HG02840 (cell line): Measurements from ENCODE around the gene CYP2B6.
"Not testable (repeated sequence)": the region's sequence is repeated elsewhere in the genome, so short reads cannot be mapped to it uniquely, and the experiment has no call there.

ENCODE experiments used
- ATAC-seq: cut with Tn5 transposase; IDR thresholded peaks from one replicate; pipeline ENCODE4 v1.9.1; 2021; ENCODE audit warnings: mild to moderate bottlenecking, moderate library complexity, moderate number of reproducible peaks; ENCODE audit not compliant: unreplicated experiment, low FRiP score

Gene CYP2B6

DNA sequence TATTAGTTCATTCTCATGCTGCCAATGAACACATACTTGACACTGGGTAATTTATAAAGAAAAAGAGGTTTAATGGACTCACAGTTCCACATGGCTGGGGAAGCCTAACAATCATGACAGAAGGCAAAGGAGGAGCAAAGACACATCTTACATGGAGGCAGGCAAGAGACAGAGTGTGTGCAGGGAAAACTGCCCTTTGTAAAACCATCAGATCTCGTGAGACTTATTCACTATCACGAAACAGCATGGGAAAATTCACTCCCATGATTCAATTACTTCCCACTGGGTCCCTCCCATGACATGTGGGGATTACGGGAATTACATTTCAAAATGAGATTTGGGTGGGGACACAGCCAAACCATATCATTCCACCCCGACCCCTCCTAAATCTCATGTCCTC, 11.3 kb upstream of the CYP2B6 start:
- not testable (repeated sequence) for ATAC-seq

DNA sequence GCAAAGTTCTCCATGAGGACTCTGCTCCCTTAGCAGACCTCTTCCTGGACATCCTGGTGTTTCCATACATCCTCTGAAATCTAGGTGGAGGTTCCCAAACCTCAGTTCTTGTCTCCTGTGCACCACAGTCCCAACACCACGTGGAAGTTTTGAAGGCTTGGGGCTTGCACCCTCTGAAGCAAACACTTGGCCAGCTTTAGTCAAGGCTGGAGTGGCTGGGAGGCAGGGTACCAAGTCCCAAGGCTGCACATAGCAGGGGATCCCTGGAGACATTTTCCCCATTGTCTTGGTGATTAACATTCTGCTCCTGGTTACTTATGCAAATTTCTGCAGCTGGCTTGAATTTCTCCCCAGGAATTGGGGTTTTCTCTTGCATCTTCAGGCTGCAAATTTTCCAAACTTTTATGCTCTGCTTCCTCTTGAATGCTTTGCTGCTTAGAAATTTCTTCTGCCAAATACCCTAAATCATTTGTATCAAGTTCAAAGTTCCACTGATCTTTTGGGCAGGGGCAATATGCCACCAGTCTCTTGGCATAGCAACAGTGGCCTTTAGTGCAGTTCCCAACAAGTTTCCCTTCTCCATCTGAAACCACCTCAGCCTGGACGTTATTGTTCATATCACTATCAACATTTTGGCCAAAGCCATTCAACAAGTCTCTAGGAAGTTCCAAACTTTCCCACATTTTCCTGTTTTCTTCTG, 10.2 kb upstream of the CYP2B6 start:
- ATAC-seq, result not testable (repeated sequence)

DNA sequence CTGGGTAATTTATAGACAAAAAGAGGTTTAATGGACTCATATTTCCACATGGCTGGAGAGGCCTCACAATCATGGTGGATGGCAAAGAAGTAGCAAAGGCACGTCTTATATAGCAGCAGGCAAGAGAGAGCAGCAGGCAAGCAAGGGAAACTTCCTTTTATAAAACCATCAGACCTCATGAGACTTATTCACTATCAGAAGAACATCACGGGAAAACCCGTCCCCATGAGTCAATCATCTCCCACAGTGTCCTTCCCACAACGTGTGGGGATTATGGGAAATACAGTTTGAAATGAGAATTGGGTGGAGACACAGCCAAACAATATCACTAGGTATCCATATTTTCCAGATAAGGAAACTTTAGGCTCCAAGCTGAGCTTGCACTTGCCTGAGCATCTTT, 9.5 kb upstream of the CYP2B6 start:
- no peak for ATAC-seq

DNA sequence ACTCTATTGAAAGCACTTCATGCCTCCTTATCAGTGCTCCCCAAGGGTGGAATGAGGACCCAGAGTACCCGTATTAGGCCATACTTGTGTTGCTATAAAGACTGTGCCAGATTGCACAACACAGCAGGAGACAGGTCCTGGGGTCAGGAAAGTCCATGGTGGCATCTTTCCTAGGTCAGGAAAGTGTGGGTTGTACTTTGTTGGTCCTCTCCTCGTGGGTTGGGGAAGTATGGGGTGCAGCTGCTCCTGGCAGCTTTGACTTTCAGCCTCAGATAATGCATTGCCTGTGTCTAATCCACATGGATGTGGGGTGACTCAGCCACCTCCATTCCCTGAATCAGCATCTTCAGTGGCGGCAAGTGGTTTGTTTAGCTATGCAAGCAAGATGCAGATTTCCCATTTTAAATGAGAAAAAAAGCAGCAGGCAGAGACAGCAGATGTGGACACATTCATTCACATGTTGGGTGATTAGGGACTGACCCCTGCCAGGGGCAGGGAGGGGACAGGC, 8.4 kb upstream of the CYP2B6 start:
- no peak for ATAC-seq

DNA sequence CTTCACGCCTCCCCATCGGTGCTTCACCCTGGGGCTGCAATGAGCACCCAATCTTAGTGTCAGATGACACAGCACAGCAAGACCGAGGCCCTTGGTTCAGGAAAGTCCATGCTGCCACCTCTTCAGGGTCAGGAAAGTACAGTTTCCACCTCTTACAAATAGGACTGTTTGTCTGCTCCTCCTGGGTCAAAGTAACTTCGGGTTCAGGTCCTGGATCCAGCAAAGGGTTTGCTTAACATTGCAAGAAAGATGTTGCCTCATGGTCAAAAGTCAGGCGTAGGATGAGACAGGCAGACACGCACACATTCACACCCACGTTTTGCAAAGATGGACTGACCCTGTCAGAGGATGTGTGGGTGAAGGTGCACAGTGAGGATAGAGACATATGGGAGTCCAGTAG, 1.6 kb upstream of the CYP2B6 start:
- ATAC-seq, result no peak

DNA sequence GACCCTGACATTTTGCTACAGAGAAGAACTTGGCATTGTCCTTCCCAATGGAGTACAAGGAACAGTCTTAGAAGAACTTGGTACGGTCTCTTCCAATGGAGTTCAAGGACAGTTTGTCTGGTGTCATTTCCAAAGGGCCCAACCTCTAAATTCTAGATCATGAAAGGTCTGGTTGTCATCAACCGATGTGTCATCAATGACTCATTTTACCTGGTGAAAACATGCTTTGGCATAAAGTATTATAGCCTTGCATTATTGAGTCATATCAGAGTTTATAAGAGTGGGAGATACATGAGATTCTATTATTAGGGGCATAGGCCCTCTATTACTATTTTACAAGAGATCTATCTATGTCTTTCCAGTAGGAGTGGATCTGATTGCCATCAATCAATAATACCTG, 4.3 kb downstream of the CYP2B6 start:
- no peak for ATAC-seq

DNA sequence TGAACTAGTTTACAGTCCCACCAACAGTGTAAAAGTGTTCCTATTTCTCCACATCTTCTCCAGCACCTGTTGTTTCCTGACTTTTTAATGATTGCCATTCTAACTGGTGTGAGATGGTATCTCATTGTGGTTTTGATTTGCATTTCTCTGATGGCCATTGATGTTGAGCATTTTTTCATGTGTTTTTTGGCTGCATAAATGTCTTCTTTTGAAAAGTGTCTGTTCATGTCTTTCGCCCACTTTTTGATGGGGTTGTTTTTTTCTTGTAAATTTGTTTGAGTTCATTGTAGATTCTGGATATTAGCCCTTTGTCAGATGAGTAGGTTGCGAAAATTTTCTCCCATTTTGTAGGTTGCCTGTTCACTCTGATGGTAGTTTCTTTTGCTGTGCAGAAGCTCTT, 7.9 kb downstream of the CYP2B6 start:
- ATAC-seq, result not testable (repeated sequence)

DNA sequence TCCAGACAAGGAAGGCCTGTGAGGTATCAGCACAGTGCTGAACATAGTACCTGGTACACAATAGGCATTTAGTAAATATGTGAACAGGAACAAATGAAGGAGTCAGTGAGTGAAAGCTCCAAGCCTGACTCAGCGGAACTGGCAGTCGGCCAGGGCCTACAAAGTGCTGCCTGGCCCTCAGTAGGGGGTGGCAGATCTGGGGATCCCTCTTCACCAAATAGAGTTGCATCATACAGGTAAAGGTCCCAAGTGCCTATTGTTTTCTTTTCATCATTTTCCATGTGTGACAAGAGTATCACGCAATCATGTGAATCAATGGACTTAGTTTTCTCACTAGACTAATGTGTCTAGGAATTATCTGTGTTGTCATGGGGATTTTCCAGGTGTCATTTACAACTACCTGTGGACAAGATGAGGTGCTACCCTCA, 9.2 kb downstream of the CYP2B6 start:
- ATAC-seq, result no peak

DNA sequence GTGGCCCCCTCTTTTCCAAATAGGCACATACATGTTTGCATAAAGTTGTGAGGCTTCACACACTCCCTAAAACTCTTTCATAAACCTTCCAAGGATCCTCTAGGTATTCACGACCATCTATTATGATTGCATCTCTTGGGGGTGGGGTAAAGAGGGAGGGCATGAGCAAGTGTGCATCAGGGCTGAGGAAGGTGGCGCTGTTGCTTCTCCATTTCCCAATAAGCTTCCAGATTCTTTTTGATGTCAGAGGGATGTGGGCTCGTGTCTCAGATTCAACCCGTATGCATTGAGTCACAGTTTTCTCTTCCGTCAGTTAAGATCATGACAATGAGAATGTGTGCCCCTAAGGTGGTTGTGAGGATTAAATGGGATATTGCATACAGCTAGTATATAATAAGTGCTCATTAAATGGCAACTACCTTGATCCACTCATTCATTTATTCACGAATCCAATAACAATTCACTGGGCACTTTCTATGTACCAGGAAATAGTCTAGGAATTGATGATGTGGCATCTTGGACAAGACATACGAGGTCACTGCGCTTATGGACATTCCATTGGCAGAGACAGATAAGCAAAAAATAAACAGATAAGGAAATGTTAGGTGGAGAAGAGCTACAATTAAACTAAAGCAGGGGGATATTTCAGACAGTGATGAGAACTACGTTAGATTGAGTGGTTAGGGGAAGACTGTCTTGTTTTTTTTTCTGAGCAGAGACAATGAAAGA, 10.3 kb downstream of the CYP2B6 start:
- ATAC-seq, result no peak

DNA sequence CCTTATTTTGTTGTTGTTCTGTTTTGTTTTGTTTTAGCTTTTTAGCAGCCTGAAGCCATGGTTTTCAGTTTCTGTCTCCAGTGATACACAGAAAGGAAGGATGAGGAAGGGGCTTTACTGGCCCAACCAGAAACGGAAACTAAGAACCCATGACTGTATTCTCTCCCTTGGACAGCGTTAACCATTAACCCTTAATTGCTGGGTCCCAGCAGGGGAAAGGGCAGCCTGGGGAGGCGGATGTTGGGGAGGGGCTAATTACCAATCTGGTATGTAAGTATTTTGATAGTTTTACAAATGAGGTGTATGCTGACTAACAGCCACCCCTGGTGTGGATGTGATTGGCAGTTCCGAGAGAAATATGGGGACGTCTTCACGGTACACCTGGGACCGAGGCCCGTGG, 12.6 kb downstream of the CYP2B6 start:
- ATAC-seq, result not testable (repeated sequence)

DNA sequence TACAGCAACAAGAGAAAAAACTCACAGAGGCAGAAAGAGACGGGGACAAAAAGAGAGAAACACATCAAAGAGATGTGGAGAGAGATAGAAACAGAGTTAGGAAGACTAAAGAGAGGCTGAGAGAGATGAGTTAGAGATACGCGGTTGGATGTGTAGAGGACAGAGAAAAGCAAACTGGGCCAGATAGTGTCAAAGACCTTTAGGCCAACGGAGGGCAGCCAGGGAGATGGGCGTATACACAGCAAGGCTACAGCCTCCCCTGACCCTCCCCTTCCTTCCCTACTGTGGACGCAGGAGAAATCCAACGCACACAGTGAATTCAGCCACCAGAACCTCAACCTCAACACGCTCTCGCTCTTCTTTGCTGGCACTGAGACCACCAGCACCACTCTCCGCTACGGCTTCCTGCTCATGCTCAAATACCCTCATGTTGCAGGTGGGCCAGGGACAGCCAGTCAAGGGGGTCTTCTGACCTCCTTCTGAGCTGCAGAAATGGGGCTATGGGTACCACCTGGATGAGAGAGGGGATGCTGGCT, 18.7 kb downstream of the CYP2B6 start:
- ATAC-seq, result no peak

DNA sequence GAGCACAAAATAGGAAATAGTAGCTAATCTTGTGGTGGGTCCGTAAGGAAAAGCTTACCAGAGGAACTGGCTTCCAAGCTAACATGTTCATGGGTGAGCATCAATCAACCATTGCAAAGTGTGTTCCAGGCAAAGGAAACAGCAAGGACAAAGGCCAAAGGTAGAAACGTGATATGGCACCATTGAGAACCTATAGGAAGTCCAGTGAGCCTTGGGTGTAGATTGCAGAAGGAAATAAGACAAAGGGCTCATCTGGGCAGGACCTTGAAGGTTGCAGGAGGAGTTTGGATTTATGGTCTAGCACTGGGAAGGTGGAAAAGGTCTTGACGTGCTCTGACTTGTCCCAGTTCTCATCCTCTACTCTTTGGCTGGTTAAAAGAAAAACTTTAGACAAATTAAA, 22.3 kb downstream of the CYP2B6 start:
- no peak for ATAC-seq

DNA sequence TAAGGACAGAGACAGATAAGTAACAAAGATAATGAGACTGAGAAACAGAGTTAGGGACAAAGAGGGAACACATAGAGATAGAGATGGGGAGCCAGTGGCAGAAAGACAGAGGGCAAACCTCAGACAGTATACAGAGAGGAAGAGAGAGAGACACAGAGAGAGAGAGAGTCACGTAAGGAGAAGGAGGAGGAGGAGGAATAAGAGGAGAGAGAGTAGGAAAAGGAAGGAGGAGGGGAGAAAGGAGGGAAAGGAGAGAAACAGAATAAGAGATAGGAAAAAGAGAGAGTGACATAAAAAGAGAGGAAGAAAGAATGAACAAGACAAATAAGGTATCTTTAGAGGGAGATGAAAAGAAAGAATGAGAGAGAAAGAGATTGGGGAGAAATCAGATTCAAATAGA, 23.6 kb downstream of the CYP2B6 start:
- ATAC-seq, result no peak

DNA sequence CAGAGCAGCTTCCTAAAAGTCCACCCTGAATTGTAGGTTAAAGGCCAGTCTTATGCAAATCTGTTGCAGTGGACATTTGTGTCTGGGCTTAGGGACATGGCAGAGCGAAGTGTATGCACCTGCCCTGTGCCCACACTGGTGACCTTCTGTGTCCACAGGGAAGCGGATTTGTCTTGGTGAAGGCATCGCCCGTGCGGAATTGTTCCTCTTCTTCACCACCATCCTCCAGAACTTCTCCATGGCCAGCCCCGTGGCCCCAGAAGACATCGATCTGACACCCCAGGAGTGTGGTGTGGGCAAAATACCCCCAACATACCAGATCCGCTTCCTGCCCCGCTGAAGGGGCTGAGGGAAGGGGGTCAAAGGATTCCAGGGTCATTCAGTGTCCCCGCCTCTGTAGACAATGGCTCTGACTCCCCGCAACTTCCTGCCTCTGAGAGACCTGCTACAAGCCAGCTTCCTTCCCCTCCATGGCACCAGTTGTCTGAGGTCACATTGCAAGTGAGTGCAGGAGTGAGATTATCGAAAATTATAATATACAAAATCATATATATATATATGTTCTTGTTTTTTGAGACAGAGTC, 25.5 kb downstream of the CYP2B6 start:
- ATAC-seq, result no peak

DNA sequence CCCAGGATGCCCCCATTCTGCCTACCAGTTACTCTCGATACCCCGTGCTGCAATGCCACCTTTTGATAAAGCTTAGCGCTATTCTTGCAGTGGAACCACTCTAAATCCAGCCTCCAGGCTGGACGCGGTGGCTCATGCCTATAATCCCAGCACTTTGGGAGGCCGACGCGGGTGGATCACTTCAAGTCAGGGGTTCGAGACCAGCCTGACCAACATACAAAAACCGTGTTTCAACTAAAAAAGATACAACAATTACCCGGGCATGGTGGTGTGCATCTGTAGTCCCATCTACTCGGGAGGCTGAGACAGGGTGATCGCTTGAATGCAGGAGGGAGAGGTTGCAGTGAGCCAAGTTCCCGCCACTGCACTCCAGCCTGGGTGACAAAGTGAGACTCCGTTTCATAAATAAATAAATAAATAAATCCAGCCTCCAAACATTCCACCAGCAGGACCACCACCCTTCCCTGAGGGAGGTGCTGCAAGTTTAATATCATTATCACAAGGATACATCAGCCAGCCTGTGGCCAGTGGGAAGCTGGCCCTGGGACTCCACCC, 27.7 kb downstream of the CYP2B6 start:
- no peak for ATAC-seq

DNA sequence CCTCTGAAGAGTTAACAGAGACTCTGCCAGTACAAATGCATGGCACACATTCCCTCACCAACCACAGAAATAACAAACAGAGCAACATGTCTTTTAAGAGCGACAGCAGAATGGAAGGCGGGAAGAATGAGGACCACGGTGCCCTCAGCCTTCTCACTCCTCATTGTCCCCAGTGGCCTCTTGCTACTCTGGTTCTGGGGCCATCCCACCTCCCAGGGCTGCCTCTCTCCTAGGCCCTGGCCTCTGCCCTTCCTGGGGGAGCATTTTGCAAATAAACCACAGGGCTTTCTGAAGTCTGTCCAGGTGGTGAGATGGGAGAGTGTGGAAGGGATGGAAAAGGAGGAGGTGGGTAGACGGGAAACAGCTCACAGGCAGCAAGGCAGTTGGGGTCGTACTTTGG, 28.3 kb downstream of the CYP2B6 start:
- no peak for ATAC-seq

DNA sequence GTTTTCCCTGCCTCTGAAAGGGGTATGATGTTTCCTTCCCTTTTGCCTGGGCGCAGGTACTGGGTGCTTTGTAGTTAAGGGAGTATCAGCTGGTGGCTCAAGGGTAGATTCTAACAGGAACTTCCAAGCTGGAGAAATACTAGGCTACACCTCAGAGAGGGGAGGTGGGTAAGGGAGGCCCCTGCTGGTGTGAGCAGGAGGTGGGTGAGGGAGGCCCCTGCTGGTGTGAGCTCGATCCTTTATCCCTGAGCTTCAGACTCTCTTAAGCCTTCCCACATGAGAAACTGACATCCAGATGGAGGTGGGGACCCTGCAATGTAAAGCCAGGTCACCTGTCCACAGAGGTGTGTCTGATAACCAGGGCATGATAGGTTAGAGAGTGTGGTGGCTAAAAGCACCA, 32.1 kb downstream of the CYP2B6 start:
- no peak for ATAC-seq

DNA sequence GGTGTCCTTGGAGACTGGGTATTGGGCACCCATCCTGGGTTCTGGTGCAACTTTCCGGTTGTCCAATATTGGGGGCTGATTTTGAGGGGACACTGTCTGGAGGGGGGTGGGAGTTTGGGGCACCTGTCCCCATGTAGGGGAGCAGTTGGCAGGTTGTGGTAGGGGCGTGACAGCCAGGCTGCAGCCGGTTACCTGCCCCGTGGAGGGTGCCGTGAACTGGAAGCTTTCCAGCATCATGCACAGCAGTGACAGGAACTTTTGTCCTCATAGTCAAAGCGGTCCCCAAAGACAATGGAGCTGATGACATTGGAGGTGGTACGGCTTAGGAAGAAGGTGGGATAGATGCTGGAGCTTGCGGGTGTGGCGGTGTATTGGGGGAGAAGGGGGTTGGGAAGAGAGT, 34.3 kb downstream of the CYP2B6 start:
- no peak for ATAC-seq

DNA sequence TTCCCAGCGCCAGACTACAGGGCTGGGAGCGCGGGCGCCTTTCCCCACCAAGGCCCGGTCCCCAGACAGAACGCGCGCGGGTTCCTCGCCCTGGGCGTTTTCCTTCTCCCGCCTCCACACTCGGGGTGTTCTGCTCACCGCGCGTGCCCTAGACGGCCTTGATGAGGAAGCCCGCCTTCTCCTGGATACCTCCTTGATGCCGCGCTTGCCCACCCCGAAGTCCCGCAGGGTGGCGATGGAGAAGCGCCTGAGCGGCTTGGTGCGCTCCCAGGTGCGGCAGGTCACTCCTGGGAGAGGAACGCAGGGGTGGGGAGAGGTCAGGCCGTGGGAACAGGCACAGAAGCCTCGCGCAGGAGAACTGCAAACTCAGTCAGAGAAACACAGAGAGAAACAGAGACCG, 34.8 kb downstream of the CYP2B6 start:
- ATAC-seq, result no peak

DNA sequence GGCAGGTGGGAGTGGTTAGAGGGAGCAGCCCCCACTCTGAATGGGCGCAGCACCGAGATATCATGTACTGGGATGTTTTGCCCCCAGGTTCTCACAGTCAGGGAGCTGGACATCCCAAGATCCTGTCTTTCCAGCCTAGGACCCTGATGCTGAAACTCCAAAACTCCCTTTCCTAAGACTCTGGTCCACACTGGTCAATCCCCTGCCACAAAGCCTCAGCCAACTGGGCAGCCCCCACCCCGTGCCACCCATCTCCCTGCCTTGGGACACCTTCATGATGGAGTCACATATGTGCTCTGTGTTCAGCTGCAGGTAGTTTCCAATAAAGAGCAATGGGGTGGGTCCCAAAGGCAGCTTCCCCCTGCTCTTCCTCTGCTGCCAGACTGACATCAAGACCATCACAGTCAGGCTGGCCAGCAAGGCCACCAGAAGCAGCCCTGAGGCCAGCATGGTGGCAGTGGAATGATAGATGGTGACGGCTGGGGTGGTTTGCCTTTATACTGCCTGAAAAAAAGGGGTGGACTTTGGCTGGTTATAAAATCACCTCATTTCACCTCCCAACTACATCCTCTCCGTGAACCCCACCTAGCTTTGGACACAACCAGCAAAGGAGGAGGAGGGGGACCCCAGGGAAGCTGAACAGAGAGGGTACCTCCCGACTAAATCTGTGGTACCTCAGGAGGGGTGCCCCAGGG, 36.3 kb downstream of the CYP2B6 start:
- ATAC-seq, result no peak
